Astrocyte (in vitro differentiated cells and primary cell): Measurements from ENCODE around the gene INCENP. TPM values are rescaled to one million over a fixed set of nuclear protein-coding genes. Genes with fewer than 3 reads are reported as not detected.
"Not testable (repeated sequence)": the region's sequence is repeated elsewhere in the genome, so short reads cannot be mapped to it uniquely, and the experiment has no call there.

ENCODE experiments used
- DNase-seq: peaks from one replicate; pipeline ENCODE4 v3.0.0-alpha.2; 2010; ENCODE audit warnings: low read depth
- FAIRE-seq: peaks from 2 replicates; lab custom pipeline; 2011; peaks lifted over from hg19 to GRCh38; lab: Jason Lieb, UNC
- H2AFZ ChIP-seq: 2 replicates; pipeline ENCODE4 v1.6.0; 2012; ENCODE audit warnings: low read depth, low read length, inconsistent platforms
- H3K27ac ChIP-seq: 2 replicates; pipeline ENCODE4 v1.5.1; 2011; ENCODE audit warnings: low read depth, low read length, inconsistent platforms
- H3K27me3 ChIP-seq: 2 replicates; pipeline ENCODE4 v1.6.0; 2011; ENCODE audit warnings: low read length, inconsistent platforms; ENCODE audit not compliant: insufficient read depth
- H3K36me3 ChIP-seq: 2 replicates; pipeline ENCODE4 v1.5.1; 2011; ENCODE audit warnings: low read length, inconsistent platforms; ENCODE audit not compliant: insufficient read depth
- H3K4me1 ChIP-seq: 2 replicates; pipeline ENCODE4 v1.5.1; 2011; ENCODE audit warnings: low read length, inconsistent platforms; ENCODE audit not compliant: insufficient read depth
- H3K4me2 ChIP-seq: 2 replicates; pipeline ENCODE4 v1.6.0; 2012; ENCODE audit warnings: low read length, inconsistent platforms
- H3K4me3 ChIP-seq: 2 replicates; pipeline ENCODE4 v1.5.1; 2011; ENCODE audit warnings: low read depth, mild to moderate bottlenecking, low read length, inconsistent platforms; ENCODE audit not compliant: insufficient read depth
- H3K79me2 ChIP-seq: 2 replicates; pipeline ENCODE4 v1.6.0; 2012; ENCODE audit warnings: mild to moderate bottlenecking, low read length, inconsistent platforms; ENCODE audit not compliant: insufficient read depth
- H3K9ac ChIP-seq: 2 replicates; pipeline ENCODE4 v1.6.0; 2012; ENCODE audit warnings: mild to moderate bottlenecking, low read length, inconsistent platforms
- H3K9me3 ChIP-seq: 2 replicates; pipeline ENCODE4 v1.5.1; 2012; ENCODE audit warnings: low read depth, mild to moderate bottlenecking, low read length, inconsistent platforms; ENCODE audit not compliant: insufficient read depth
- H4K20me1 ChIP-seq: 2 replicates; pipeline ENCODE4 v1.6.0; 2012; ENCODE audit warnings: low read length, inconsistent platforms; ENCODE audit not compliant: insufficient read depth
- H3K27ac Mint-ChIP-seq: one replicate; pipeline ENCODE4 v1.8.0; 2021; ENCODE audit warnings: mild to moderate bottlenecking, mixed read lengths; ENCODE audit not compliant: unreplicated experiment
- H3K27me3 Mint-ChIP-seq: one replicate; pipeline ENCODE4 v1.8.0; 2021; ENCODE audit warnings: low read depth, mixed read lengths; ENCODE audit not compliant: unreplicated experiment
- H3K36me3 Mint-ChIP-seq: one replicate; pipeline ENCODE4 v1.8.0; 2021; ENCODE audit warnings: low read depth, mixed read lengths; ENCODE audit not compliant: unreplicated experiment
- H3K4me1 Mint-ChIP-seq: one replicate; pipeline ENCODE4 v1.8.0; 2021; ENCODE audit warnings: low read depth, mixed read lengths; ENCODE audit not compliant: unreplicated experiment
- H3K4me3 Mint-ChIP-seq: one replicate; pipeline ENCODE4 v1.8.0; 2021; ENCODE audit warnings: mild to moderate bottlenecking, moderate library complexity, mixed read lengths; ENCODE audit not compliant: unreplicated experiment
- H3K9me3 Mint-ChIP-seq: one replicate; pipeline ENCODE4 v1.8.0; 2021; ENCODE audit warnings: mild to moderate bottlenecking, mixed read lengths; ENCODE audit not compliant: unreplicated experiment
- CTCF ChIP-seq: IDR thresholded peaks from 2 replicates; pipeline ENCODE4 v1.5.1; 2011; ENCODE audit warnings: low read depth, mild to moderate bottlenecking, inconsistent platforms, low read length, moderate library complexity; ENCODE audit not compliant: insufficient read depth
- EZH2 ChIP-seq: IDR thresholded peaks from 2 replicates; pipeline ENCODE4 v1.6.1; 2012; ENCODE audit warnings: mild to moderate bottlenecking, low read length, inconsistent platforms; ENCODE audit not compliant: insufficient read depth
- total RNA-seq: library from RNA; stranded (reverse); gene quantifications from 2 replicates; pipeline ENCODE4 v1.2.1, GENCODE V29; 2021

INCENP gene
- total RNA-seq, 1 donor from 2014 or later: 17.7 TPM

- no peak for DNase-seq
- no peak for FAIRE-seq
- H3K27me3 Mint-ChIP-seq: peaks cover 36% of the 10 kb centered on the region
- H3K4me2 ChIP-seq: no peak overlapping the region
- H3K27ac ChIP-seq: no peak overlapping the region
- no peak overlapping the region for H3K9ac ChIP-seq
- no peak overlapping the region for H3K27ac Mint-ChIP-seq
- no peaks in the 10 kb centered on the region for H4K20me1 ChIP-seq
- no peaks in the 10 kb centered on the region for H3K4me1 ChIP-seq
- H3K9me3 ChIP-seq: no peaks in the 10 kb centered on the region
- peaks cover 2% of the 10 kb centered on the region for H3K27me3 ChIP-seq
- H3K9me3 Mint-ChIP-seq: peaks cover 2% of the 10 kb centered on the region
- H3K4me1 Mint-ChIP-seq: no peaks in the 10 kb centered on the region
- no peak overlapping the region for H2AFZ ChIP-seq
- H3K4me3 ChIP-seq: no peak overlapping the region
- no peaks in the 10 kb centered on the region for H3K36me3 Mint-ChIP-seq
- no peaks in the 10 kb centered on the region for H3K79me2 ChIP-seq
- H3K36me3 ChIP-seq: no peaks in the 10 kb centered on the region
- H3K4me3 Mint-ChIP-seq: no peak overlapping the region
- TF ChIP-seq CTCF (no peak), EZH2 (no peak)
Measured at GRCh38 chr11:62193952-62194351, 70.1 kb downstream of the INCENP start.

- not testable (repeated sequence) for H4K20me1 ChIP-seq, H3K27ac Mint-ChIP-seq, H3K36me3 ChIP-seq, H3K4me1 ChIP-seq, H3K27ac ChIP-seq, H3K27me3 ChIP-seq, H3K4me2 ChIP-seq, H3K4me1 Mint-ChIP-seq, H3K79me2 ChIP-seq, FAIRE-seq, H3K4me3 Mint-ChIP-seq, DNase-seq, H3K4me3 ChIP-seq, H3K9ac ChIP-seq, H3K36me3 Mint-ChIP-seq, H3K9me3 ChIP-seq, H2AFZ ChIP-seq, H3K9me3 Mint-ChIP-seq
- H3K27me3 Mint-ChIP-seq: peaks cover 25% of the 10 kb centered on the region
Measured at GRCh38 chr11:62195010-62195409, 71.2 kb downstream of the INCENP start.

- H3K27me3 Mint-ChIP-seq: peaks cover 18% of the 10 kb centered on the region
- no peaks in the 10 kb centered on the region for H3K36me3 Mint-ChIP-seq
- H3K4me1 ChIP-seq: no peaks in the 10 kb centered on the region
- H3K79me2 ChIP-seq: no peaks in the 10 kb centered on the region
- FAIRE-seq (no peak), DNase-seq (no peak)
- H3K36me3 ChIP-seq: no peaks in the 10 kb centered on the region
- H3K27me3 ChIP-seq: peaks cover 5% of the 10 kb centered on the region
- no peak overlapping the region for H3K27ac ChIP-seq
- H3K27ac Mint-ChIP-seq: no peak overlapping the region
- H2AFZ ChIP-seq: no peak overlapping the region
- H3K4me3 Mint-ChIP-seq: no peak overlapping the region
- TF ChIP-seq CTCF (no peak), EZH2 (no peak)
- H3K4me3 ChIP-seq: no peak overlapping the region
- H3K9me3 ChIP-seq: no peaks in the 10 kb centered on the region
- no peak overlapping the region for H3K4me2 ChIP-seq
- no peaks in the 10 kb centered on the region for H3K4me1 Mint-ChIP-seq
- H3K9me3 Mint-ChIP-seq: peaks cover 2% of the 10 kb centered on the region
- H3K9ac ChIP-seq: no peak overlapping the region
- no peaks in the 10 kb centered on the region for H4K20me1 ChIP-seq
Measured at GRCh38 chr11:62195945-62196344, 72.1 kb downstream of the INCENP start.

GRCh38 chr11:62197400-62197799, 73.6 kb downstream of the INCENP start:
- H3K27ac Mint-ChIP-seq, H3K36me3 ChIP-seq, H3K4me1 ChIP-seq, H3K36me3 Mint-ChIP-seq, H3K79me2 ChIP-seq, H3K4me1 Mint-ChIP-seq, DNase-seq, H3K4me3 ChIP-seq, H3K9ac ChIP-seq, H3K27me3 ChIP-seq, H3K9me3 Mint-ChIP-seq, H3K4me3 Mint-ChIP-seq, H3K9me3 ChIP-seq, H2AFZ ChIP-seq, FAIRE-seq, H4K20me1 ChIP-seq, H3K27ac ChIP-seq, H3K4me2 ChIP-seq: not testable (repeated sequence)
- H3K27me3 Mint-ChIP-seq: peaks cover 11% of the 10 kb centered on the region
